Myocyte (in vitro differentiated cells): ENCODE results near the gene MYCN. TPM values are rescaled to one million over a fixed set of nuclear protein-coding genes. Genes with fewer than 3 reads are reported as not detected.
"Not testable (repeated sequence)": the region's sequence is repeated elsewhere in the genome, so short reads cannot be mapped to it uniquely, and the experiment has no call there.

ENCODE experiments used
- DNase-seq: peaks from one replicate; pipeline ENCODE4 v3.0.0-alpha.2; 2012; ENCODE audit warnings: low read depth
- total RNA-seq: library from RNA; depleted of rRNA; stranded (reverse); fragments of >200 nt; gene quantifications from 2 replicates; pipeline ENCODE4 v1.2.3, GENCODE V29; 2014

The MYCN gene
- total RNA-seq, 1 donor from 2014 or later, result not detected

GRCh38 chr2:15942711-15943345 lies 2.5 kb downstream of the MYCN start:
- no peak for DNase-seq

DNA sequence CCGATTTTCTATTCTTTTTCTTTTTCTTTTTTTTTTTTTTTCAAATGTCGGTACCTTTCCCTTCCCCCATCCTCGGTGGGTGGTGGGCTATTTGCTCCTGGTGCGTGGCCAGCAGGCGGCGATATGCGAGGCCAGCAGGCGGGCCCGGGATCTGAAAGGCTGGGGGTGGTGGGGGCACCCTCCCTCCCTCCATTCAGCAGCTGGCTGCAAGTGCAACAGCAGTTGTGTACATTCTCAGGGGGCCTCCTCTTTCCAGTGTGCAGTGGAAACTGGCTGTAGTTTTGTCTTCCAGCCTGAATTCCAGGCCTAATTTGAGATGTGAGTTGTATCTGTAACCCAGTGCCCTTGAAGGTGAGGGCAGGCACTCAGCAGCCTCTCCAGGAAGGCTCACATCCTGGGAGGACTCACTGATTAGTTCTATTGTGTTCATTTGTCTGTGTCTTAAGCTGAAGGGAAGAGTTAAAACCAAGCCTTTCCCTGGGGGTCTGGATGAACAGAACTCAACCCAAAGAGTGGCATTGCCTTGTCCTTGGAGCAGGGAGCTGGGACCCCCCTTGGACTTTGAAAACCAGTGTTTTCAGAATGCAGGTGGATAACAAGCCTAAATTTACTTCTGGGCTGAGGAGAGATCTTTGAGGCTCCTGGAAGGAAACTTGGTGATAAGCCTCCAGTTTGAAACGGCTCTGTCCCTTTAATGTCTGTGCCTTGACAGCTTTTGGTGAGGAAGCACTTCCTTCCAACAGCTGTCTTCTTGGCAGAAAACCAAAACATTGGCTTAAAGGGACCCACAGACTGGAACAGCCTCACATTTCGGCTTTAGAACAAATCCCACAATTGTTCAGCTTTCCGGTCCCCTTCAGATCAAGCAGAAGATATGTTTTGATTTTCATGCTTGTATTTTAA lies 3.3 kb downstream of the MYCN start:
- DNase-seq, result peak; percentile 87

DNA sequence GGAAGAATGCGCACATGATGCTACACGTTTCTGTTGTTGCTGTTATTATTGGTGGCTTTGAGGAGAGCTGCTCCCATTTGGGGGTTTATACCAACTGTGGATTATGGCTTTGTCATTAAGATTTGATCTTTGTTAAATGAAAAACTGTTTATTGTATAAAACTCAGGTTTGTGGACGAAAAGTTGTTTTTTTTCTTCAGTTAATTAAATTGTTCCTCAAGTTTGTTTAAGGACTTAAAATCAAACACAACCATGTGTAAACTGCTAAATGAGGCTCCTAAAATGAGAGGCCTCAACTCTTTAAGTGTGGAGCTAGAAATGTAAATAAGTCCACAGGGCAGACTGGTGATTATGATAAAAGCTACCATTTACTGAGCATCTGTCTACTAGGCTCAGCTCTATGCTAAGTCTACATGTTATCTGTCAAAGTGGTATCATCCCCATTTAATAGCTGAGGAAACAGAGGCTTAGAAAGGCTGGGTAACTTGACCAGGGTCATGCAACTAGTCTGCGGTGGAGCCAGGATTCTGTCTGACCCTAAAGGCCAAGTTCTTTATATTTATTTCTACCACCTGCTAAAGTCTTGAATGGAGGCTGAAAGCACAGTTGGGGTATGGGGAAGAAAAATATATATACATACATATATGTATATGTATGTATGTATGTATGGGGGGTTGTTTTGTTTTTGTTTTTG lies 4.1 kb downstream of the MYCN start:
- DNase-seq, result no peak

GRCh38 chr2:15945909-15946705 lies 5.8 kb downstream of the MYCN start:
- DNase-seq, result no peak

DNA sequence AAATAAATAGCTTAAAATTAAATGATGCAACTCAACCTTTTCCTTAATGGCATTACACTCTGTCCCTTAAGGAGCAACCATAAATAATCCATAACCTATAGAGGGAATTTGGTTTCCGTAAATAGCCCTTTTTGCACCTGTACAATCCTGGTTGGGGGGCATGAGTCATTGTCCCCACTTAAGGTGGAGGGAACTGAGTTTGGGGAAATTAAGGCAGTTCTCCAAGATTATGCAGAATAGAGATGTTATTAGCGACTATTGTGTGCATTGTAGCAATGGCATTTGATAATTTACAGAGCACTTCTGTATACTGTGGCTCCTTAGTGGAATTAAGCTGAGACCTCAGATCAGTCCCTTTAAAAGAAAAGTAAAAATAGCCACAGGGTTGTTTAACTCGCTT lies 6.6 kb downstream of the MYCN start:
- DNase-seq, result no peak

DNA sequence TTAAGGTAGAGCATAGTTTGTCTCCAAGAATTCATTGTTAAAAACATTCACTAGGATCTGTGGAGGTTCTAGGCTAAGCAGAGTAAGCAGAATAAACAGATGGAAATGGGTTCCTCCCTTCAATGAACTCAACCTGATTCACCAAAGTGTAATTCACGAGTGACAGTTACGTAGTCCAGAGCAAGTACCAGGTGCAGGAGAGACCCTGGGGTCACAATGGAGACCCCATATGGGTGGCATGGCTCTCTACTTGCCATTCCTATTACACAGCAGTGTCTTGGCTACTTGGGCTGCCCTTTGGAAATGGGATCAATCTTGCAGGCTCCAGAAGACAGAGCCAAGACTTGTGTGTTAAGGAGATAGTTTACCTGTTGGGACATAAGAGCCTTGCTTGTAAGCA lies 7.1 kb downstream of the MYCN start:
- no peak for DNase-seq

GRCh38 chr2:15948704-15948957 lies 8.3 kb downstream of the MYCN start:
- DNase-seq, result no peak

DNA sequence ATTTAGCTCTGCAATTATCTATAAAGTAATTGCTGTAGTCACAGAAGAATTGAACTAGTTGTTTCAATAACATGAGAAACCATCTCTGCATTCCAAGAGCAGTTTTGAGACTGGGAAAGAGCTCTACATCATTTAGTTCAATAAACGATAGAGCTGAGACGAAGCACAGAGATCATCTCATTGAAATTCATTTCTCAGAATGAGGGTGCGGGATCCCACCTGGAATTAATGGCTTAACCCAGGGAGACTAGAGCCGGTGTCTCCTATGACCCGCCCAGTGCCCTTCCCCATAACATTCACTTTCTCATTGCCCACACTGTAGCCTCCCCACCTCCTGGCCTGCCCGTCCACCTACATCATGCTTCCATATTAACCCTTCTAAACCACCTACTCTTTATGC lies 8.8 kb downstream of the MYCN start:
- no peak for DNase-seq

DNA sequence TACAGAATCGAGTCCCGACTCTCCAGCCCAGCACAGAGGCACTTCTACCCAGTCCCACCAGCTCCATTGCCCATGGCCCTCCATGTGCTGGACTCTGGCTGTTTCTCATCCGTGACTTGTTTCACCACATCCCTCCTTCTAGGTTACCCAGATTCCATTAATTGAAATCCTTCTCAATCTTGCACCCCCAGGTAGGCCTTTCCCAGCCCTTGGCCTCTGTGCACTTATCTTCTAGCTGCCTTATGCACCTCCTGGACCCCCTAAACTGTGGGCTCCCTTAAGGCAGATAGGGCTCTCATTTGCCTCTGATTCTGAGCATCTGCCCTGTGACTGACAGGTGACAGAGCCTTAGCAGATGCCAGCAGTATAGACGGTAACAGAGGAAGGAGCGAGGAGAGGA lies 9.2 kb downstream of the MYCN start:
- no peak for DNase-seq

DNA sequence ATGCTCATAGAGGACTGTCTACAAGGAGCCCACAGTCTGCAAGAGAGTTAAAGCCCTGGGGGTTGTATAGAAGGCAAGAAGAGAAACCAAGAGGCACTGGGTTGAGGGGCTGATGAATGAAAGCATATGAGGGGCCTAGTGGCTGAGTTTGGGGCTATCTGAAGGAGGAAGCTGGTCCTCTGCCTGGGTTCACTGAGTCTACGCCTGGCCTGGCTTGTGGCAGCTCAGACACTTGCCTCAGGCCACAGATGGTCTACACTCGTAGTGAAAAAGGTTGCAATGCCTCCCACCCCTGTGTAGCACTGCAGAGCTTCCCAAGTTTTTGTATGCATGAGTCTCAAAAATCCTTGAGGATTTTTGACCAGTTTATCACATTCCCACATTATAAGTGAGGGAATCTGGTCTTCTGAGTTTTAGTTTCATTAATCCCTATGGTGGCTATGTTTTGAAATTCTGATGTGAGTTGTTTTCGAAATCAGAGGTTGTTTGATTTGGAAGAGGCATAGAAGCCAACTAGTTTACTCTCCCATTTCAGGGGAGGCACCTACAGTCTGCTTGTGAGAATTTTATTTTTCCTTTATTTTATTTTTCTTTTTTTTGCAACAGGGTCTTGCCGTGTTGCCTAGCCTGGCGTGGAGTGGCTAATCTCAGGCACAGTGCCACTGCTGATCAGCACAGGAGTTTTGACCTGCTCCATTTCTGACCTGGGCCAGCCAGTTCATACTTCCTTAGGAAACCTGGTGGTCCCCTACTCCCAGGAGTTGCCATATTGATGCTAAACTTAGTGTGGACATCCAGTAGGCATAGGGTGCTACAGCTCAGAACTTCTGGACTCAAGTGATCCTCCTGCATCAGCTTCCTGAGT lies 10.0 kb downstream of the MYCN start:
- no peak for DNase-seq

GRCh38 chr2:15951936-15952335 lies 11.6 kb downstream of the MYCN start:
- not testable (repeated sequence) for DNase-seq

DNA sequence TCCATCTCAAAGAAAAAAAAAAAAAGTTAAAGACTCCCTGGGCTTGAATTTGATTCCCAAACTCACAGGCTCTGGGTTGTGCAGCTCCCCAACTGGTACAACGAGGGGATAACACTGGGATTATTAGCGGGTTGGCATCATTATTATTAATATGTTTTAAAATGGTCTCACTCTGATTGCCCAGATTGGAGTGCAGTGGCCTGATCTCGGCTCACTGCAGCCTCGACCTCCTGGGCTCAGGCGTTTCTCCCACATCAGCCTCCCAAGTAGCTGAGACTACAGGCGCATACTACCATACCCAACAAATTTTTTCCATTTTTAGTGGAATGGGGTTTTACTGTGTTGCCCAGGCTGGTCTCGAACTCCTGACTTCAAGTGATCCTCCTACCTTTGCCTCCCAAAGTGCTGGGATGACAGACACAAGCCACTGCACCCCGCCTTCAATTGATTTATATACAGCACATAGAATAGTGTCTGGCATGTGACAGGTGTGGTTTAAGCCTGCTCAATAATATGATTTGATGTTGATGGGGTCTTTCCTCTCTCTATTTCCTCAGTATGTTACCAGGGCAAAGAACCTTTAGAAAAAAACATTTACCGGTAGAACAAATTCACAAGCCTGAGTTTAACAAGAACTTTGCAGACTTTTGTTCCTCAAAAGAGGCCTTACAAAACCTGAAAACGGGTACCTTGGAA lies 12.2 kb downstream of the MYCN start:
- no peak for DNase-seq

DNA sequence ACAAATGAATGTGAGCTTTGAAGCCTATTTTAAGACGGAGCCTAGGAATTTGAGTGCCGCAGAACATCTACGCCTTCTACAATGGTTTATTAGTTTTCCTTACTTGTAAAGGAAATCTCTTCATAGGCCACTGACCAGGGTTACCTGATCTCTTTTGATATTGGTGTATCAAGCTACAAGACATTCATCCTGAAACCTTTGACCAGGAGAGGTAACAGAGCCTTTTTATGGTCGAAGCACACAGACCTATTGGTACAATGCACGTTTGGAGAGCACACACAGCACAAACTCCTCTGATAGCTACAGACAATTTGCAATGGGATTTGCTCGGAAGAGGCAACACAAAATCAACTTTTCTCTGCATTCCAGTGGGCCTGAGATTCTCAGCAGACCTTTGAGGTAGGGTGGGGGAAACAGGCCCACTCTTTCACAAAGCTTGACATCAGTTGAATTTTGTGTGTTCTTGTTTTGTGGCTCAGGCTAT lies 12.8 kb downstream of the MYCN start:
- DNase-seq, result no peak

DNA sequence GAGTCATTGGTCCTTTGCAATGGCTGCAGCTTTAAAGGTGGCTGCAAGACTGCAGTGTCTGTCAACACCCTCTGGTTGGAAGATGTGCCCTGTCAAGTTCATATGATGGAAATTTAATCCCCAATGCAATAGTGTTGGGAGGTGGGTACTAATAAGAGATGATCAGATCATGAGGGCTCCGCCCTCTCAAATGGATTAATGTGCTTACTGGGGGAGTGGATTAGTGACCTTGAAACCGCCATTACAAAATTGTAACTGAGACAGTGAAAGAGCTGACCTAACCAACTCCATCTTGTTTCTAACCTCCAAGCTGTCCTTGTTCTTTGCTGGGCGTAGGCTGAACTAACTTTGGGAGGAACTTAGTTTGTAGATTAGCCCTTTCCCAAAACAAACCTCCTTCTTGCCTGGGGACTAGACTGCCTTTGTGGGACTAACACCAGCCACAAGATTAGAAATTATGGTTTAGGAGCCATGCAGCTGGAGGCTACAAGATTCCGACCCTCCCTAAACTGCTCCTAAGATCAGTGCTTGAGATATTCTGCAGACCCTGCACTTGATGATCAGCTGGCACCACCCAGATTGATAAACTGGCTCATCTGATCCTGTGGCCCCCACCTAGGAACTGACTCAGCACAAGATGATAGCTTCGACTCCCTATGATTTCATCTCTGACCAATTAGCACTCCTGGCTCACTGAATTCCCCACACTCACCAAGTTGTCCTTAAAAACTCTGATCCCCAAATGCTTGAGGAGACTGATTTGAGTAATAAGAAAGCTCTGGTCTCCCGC lies 13.7 kb downstream of the MYCN start:
- no peak for DNase-seq

DNA sequence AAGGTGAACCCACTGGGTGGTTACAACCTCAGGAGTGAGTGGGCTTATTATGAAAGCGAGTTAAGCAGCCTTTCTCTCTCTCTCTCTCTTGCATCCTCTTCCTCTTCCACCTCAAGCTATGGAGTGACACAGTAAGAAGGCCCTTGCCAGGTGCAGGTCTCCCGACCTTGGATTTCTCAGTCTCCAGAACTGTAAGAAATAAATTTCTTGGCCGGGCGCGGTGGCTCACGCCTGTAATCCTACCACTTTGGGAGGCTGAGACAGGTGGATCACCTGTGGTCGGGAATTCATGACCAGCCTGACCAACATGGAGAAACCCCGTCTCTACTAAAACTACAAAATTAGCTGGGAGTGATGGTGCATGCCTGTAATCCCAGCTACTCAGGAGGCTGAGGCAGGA lies 14.4 kb downstream of the MYCN start:
- DNase-seq, result no peak

DNA sequence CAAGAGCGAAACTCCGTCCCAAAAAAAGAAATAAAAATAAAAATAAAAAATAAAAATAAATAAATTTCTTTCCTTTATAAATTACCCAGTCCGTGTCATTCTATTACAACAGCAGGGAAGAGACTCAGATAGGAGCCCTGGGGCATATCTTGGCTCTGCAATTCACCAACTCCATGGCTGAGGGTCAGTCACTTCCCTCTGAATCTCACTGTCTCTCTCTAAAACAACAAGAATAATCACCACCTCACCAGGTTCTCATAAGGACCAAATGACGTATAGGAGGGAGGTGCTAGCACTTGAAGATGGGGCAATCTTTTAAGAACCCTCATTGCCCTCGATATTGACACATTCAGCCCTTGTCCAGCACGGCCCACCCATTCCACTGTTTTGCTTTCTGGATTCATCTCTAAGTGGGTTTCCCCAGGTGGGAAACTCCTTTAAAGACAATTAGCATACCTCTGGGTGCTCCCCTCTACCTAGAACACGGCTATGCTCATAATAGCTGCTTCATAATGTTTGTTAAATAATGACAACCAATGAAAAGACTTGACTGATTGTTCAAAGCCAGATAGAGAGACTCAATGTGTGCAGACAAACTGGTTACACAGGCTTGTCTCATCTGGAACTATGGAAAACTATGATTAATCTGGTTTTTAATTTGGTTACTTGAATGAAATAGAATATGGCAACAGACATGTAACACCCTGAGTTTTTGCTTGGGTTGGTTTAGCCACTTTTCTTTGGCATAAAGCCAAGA lies 15.1 kb downstream of the MYCN start:
- DNase-seq, result no peak

- DNase-seq, result no peak
Observed at GRCh38 chr2:15956230-15956629, 15.9 kb downstream of the MYCN start.
